Measurements from ENCODE around the gene ASCC1.

The ASCC1 gene

GRCh38 chr10:72215611-72216549 is at the start of gene ASCC1, which contains the start of gene ANAPC16:
TSS of gene ASCC1 (minus strand) at chr10:72216276. CDS start at chr10:72213298, 2,978 bp downstream.
TSS of gene ANAPC16 (plus strand) at chr10:72216012. CDS start at chr10:72223915, 7,903 bp downstream.
- Mint-ChIP-seq H3K4me3 (peak within 1 kb of the TSS; percentile 96), H3K9me3 (no peaks in the 10 kb centered on the region), H3K27me3 (no peaks in the 10 kb centered on the region), H3K27ac (peak within 1 kb of the TSS; percentile 97), H3K4me1 (peaks cover 60% of the 10 kb centered on the region), H3K36me3 (peaks cover 1% of the 10 kb centered on the region)

- Mint-ChIP-seq H3K4me3 (no peak overlapping the region), H3K4me1 (peaks cover 33% of the 10 kb centered on the region), H3K9me3 (no peaks in the 10 kb centered on the region), H3K27me3 (no peaks in the 10 kb centered on the region), H3K27ac (no peak overlapping the region), H3K36me3 (no peaks in the 10 kb centered on the region)
These were observed 49.4 kb upstream of the ASCC1 start for GRCh38 chr10:72265508-72265907.

GRCh38 chr10:72264536-72264935 is 48.5 kb upstream of the ASCC1 start:
- peaks cover 40% of the 10 kb centered on the region for H3K4me1 Mint-ChIP-seq
- H3K4me3 Mint-ChIP-seq: no peak overlapping the region
- H3K27ac Mint-ChIP-seq: peak overlapping the region; percentile 24
- no peaks in the 10 kb centered on the region for H3K27me3 Mint-ChIP-seq
- H3K9me3 Mint-ChIP-seq: no peaks in the 10 kb centered on the region
- no peaks in the 10 kb centered on the region for H3K36me3 Mint-ChIP-seq

GRCh38 chr10:72263613-72264241 is 47.7 kb upstream of the ASCC1 start:
- H3K4me3 Mint-ChIP-seq: peak overlapping the region; percentile 49
- no peaks in the 10 kb centered on the region for H3K36me3 Mint-ChIP-seq
- no peaks in the 10 kb centered on the region for H3K27me3 Mint-ChIP-seq
- H3K9me3 Mint-ChIP-seq: no peaks in the 10 kb centered on the region
- peak overlapping the region; percentile 89 for H3K27ac Mint-ChIP-seq
- H3K4me1 Mint-ChIP-seq: peaks cover 46% of the 10 kb centered on the region

- Mint-ChIP-seq H3K36me3 (no peaks in the 10 kb centered on the region), H3K9me3 (no peaks in the 10 kb centered on the region), H3K27me3 (no peaks in the 10 kb centered on the region), H3K27ac (peak overlapping the region; percentile 98), H3K4me1 (peaks cover 58% of the 10 kb centered on the region), H3K4me3 (peak overlapping the region; percentile 88)
These were observed 45.8 kb upstream of the ASCC1 start for GRCh38 chr10:72261784-72262404.

- H3K9me3 Mint-ChIP-seq: no peaks in the 10 kb centered on the region
- peak overlapping the region; percentile 98 for H3K27ac Mint-ChIP-seq
- H3K36me3 Mint-ChIP-seq: no peaks in the 10 kb centered on the region
- peaks cover 63% of the 10 kb centered on the region for H3K4me1 Mint-ChIP-seq
- H3K27me3 Mint-ChIP-seq: no peaks in the 10 kb centered on the region
- H3K4me3 Mint-ChIP-seq: peak overlapping the region; percentile 88
These were observed 45.1 kb upstream of the ASCC1 start for GRCh38 chr10:72260976-72261783.

GRCh38 chr10:72260239-72260975 is 44.3 kb upstream of the ASCC1 start:
- Mint-ChIP-seq H3K36me3 (no peaks in the 10 kb centered on the region), H3K4me1 (peaks cover 69% of the 10 kb centered on the region), H3K4me3 (peak overlapping the region; percentile 88), H3K27me3 (no peaks in the 10 kb centered on the region), H3K27ac (peak overlapping the region; percentile 86), H3K9me3 (no peaks in the 10 kb centered on the region)

- no peaks in the 10 kb centered on the region for H3K27me3 Mint-ChIP-seq
- H3K4me3 Mint-ChIP-seq: peak overlapping the region; percentile 88
- peaks cover 73% of the 10 kb centered on the region for H3K4me1 Mint-ChIP-seq
- H3K27ac Mint-ChIP-seq: peak overlapping the region; percentile 87
- no peaks in the 10 kb centered on the region for H3K9me3 Mint-ChIP-seq
- H3K36me3 Mint-ChIP-seq: no peaks in the 10 kb centered on the region
These were observed 43.6 kb upstream of the ASCC1 start for GRCh38 chr10:72259491-72260238.

- Mint-ChIP-seq H3K36me3 (no peaks in the 10 kb centered on the region), H3K9me3 (no peaks in the 10 kb centered on the region), H3K27me3 (no peaks in the 10 kb centered on the region), H3K27ac (no peak overlapping the region), H3K4me3 (peak overlapping the region; percentile 36), H3K4me1 (peaks cover 72% of the 10 kb centered on the region)
These were observed 42.5 kb upstream of the ASCC1 start for GRCh38 chr10:72258617-72259016.

- no peaks in the 10 kb centered on the region for H3K9me3 Mint-ChIP-seq
- H3K4me1 Mint-ChIP-seq: peaks cover 82% of the 10 kb centered on the region
- H3K36me3 Mint-ChIP-seq: no peaks in the 10 kb centered on the region
- H3K27ac Mint-ChIP-seq: peak overlapping the region; percentile 91
- H3K4me3 Mint-ChIP-seq: peak overlapping the region; percentile 30
- H3K27me3 Mint-ChIP-seq: no peaks in the 10 kb centered on the region
These were observed 41.2 kb upstream of the ASCC1 start for GRCh38 chr10:72257051-72257892.

GRCh38 chr10:72255977-72256729 is 40.1 kb upstream of the ASCC1 start:
- H3K27me3 Mint-ChIP-seq: no peaks in the 10 kb centered on the region
- no peaks in the 10 kb centered on the region for H3K9me3 Mint-ChIP-seq
- peak overlapping the region; percentile 56 for H3K27ac Mint-ChIP-seq
- H3K4me1 Mint-ChIP-seq: peaks cover 84% of the 10 kb centered on the region
- H3K4me3 Mint-ChIP-seq: peak overlapping the region; percentile 20
- no peaks in the 10 kb centered on the region for H3K36me3 Mint-ChIP-seq

GRCh38 chr10:72254813-72255568 is 38.9 kb upstream of the ASCC1 start:
- H3K36me3 Mint-ChIP-seq: no peaks in the 10 kb centered on the region
- H3K4me1 Mint-ChIP-seq: peaks cover 84% of the 10 kb centered on the region
- H3K27me3 Mint-ChIP-seq: no peaks in the 10 kb centered on the region
- no peaks in the 10 kb centered on the region for H3K9me3 Mint-ChIP-seq
- H3K4me3 Mint-ChIP-seq: peak overlapping the region; percentile 76
- peak overlapping the region; percentile 82 for H3K27ac Mint-ChIP-seq
